ENCODE measurements around the gene TMEM169.
A peak's percentile ranks its signal among the peaks of the same experiment; 100 is the strongest.
"Not testable (repeated sequence)": the region's sequence is repeated elsewhere in the genome, so short reads cannot be mapped to it uniquely, and the experiment has no call there.

The TMEM169 gene

DNA sequence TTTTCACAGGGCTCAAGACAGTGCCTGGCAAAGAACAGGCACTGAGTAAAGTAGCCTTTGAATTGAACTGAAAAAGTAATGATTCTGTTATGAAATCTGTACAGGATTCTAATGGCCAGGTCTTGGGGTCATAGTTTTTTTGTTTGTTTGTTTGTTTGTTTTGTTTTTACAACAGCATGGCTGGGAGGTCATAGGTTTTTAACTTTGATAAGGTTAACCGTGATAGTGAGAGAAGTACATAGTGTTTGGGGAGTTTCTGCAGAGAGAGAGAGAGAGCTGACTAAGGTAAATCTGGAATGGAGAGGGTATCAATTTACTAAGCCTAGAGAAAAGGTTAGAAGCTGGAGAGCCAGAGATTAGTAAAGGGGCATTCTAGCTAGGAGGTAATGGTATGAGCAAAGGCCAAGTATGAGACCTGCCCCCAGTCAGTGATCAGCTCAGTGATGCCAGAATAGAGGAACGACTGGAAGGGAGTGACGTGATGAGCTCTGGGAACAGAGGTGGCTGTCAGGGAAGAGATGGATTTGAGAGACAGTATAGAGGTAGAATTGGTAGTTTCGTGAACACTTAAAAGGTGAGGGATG, 53.3 kb downstream of the TMEM169 start:
- TF ChIP-seq, protein P1, sequence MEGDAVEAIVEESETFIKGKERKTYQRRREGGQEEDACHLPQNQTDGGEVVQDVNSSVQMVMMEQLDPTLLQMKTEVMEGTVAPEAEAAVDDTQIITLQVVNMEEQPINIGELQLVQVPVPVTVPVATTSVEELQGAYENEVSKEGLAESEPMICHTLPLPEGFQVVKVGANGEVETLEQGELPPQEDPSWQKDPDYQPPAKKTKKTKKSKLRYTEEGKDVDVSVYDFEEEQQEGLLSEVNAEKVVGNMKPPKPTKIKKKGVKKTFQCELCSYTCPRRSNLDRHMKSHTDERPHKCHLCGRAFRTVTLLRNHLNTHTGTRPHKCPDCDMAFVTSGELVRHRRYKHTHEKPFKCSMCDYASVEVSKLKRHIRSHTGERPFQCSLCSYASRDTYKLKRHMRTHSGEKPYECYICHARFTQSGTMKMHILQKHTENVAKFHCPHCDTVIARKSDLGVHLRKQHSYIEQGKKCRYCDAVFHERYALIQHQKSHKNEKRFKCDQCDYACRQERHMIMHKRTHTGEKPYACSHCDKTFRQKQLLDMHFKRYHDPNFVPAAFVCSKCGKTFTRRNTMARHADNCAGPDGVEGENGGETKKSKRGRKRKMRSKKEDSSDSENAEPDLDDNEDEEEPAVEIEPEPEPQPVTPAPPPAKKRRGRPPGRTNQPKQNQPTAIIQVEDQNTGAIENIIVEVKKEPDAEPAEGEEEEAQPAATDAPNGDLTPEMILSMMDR (IDR thresholded peaks at IDR 0.05; ENCODE audit: low read depth, low read length, missing control alignments) = no peak
- DNase-seq = no peak
- H3K36me3 ChIP-seq (replicated peaks) = peaks cover 86% of the 10 kb centered on the region
- H3K4me3 ChIP-seq (ENCODE audit: low read depth, low read length) = no peak overlapping the region
- in situ Hi-C loops (cut with HindIII; ENCODE audit: low pct_ligation_motif_present, low sequenced_read_pairs) = no loop called here
- no peaks in the 10 kb centered on the region for H3K27me3 ChIP-seq (replicated peaks)
- no peak overlapping the region for H3K27ac ChIP-seq

DNA sequence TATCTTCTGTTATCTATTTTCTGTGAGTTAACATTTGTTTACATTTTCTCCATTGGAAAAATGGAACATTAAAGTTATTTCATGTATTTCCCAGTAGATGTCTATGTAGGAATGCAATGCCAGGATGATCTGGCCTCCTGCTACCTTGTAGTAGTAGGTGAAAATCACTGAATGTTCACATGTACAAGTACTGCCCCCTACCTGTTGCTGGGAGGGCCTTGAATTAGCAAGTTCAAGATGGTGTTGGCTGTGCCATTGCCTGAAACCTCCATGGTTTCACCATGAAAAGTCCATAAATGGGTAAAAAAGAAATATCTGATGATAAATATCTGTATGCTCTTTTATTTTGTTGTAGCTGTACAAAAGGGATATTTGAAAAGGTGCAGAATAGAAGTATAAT, 58.2 kb downstream of the TMEM169 start:
- H3K36me3 ChIP-seq (replicated peaks) = peaks cover 84% of the 10 kb centered on the region
- H3K27me3 ChIP-seq (replicated peaks) = no peaks in the 10 kb centered on the region
- H3K4me3 ChIP-seq (ENCODE audit: low read depth, low read length) = no peak overlapping the region
- DNase-seq = no peak
- in situ Hi-C loops (cut with HindIII; ENCODE audit: low pct_ligation_motif_present, low sequenced_read_pairs) = no loop called here
- TF ChIP-seq, protein P1 (IDR thresholded peaks at IDR 0.05; ENCODE audit: low read depth, low read length, missing control alignments) = peak; percentile 52
- H3K27ac ChIP-seq = no peak overlapping the region

DNA sequence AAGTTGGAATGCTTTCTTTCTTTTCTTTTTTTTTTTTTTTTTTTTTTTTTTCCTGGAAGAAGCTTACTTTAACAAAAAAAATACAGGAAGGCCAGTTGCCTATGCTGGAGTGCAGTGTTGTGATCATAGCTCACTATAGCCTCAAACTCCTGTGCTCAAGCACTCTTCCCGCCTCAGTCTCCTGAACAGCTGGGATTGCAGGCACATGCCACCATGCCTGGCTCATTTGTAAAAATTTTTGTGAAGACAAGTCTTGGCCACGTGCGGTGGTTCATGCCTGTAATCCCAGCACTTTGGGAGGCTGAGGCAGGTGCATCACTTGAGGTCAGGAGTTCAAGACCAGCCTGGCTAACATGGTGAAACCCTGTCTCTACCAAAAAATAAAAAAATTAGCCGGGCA, 59.8 kb downstream of the TMEM169 start:
- in situ Hi-C loops (cut with HindIII; ENCODE audit: low pct_ligation_motif_present, low sequenced_read_pairs); DNase-seq; H3K27ac ChIP-seq; H3K4me3 ChIP-seq (ENCODE audit: low read depth, low read length); H3K27me3 ChIP-seq (replicated peaks): not testable (repeated sequence)
- H3K36me3 ChIP-seq (replicated peaks) = peaks cover 84% of the 10 kb centered on the region

DNA sequence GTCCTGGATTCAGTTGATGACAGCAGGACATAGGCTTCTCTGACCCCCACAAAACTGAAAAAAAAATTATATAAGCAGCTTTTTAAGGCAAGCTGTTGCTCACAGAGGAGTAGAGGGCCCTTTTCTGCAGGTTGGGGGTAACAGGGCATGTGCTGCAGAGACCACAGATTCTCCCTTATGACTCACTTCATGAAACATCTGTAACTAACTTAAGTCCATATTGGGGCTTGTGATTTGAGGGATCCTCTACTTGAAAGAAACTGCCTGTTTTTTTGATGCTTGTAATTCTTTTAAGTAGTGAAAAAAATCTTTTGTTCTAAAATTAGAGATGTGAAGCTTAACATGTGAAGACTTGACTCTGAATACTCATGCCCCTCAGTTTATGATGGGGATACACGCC, 60.8 kb downstream of the TMEM169 start:
- H3K4me3 ChIP-seq (ENCODE audit: low read depth, low read length) = no peak overlapping the region
- TF ChIP-seq, protein P1 (IDR thresholded peaks at IDR 0.05; ENCODE audit: low read depth, low read length, missing control alignments) = no peak
- in situ Hi-C loops (cut with HindIII; ENCODE audit: low pct_ligation_motif_present, low sequenced_read_pairs) = no loop called here
- no peaks in the 10 kb centered on the region for H3K27me3 ChIP-seq (replicated peaks)
- no peak overlapping the region for H3K27ac ChIP-seq
- H3K36me3 ChIP-seq (replicated peaks) = peaks cover 85% of the 10 kb centered on the region
- DNase-seq = peak; percentile 31

DNA sequence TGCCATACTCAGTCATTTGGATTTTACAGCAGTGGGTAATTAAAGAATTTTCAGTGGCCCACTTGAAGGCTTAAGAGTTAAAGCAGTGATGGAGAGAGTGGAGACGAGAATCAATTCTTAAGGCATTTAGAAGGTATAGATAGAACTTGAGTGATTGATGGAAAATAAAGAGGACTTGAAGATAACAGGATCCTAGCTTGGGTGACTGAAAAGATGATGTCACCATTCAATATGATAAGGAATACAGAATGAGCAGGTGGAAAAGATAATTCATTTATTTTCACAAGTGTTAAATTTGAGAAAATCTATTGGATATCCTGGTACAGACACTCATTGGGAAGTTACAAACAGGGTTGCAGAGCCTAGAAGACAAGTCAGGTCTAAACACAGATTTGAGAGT, 62.7 kb downstream of the TMEM169 start:
- no peak overlapping the region for H3K4me3 ChIP-seq (ENCODE audit: low read depth, low read length)
- H3K27me3 ChIP-seq (replicated peaks) = no peaks in the 10 kb centered on the region
- no peak for DNase-seq
- peaks cover 82% of the 10 kb centered on the region for H3K36me3 ChIP-seq (replicated peaks)
- in situ Hi-C loops (cut with HindIII; ENCODE audit: low pct_ligation_motif_present, low sequenced_read_pairs) = no loop called here
- TF ChIP-seq, protein P1 (IDR thresholded peaks at IDR 0.05; ENCODE audit: low read depth, low read length, missing control alignments) = no peak
- no peak overlapping the region for H3K27ac ChIP-seq

DNA sequence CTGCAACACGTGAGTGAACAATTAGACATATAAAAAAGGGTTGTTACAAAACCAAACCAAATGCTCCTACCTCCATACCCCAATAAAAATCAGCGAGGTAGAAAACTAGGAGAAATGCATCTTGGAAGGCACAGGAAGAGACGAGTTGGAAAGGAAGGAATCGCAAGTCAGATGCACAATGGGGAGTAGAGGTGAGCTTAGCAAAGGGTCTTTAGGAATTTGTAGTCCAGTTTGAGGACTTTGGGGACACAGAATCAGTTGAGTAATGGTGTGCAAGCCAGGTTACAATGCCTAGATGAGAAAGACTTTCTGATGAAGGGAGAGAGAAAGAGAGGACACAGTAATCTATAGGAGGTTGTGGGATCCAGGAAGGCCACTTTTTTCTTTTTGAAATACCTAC, 63.1 kb downstream of the TMEM169 start:
- H3K36me3 ChIP-seq (replicated peaks) = peaks cover 82% of the 10 kb centered on the region
- H3K4me3 ChIP-seq (ENCODE audit: low read depth, low read length) = no peak overlapping the region
- in situ Hi-C loops (cut with HindIII; ENCODE audit: low pct_ligation_motif_present, low sequenced_read_pairs) = no loop called here

More for the DNA sequence above, 63.1 kb downstream of the TMEM169 start:
- H3K27ac ChIP-seq = no peak overlapping the region
- H3K27me3 ChIP-seq (replicated peaks) = no peaks in the 10 kb centered on the region
- DNase-seq = no peak
- TF ChIP-seq, protein P1 (IDR thresholded peaks at IDR 0.05; ENCODE audit: low read depth, low read length, missing control alignments) = no peak
